Smooth muscle cell (in vitro differentiated cells): ENCODE results near the gene SLIT3. TPM values are rescaled to one million over a fixed set of nuclear protein-coding genes. Genes with fewer than 3 reads are reported as not detected.

Experiments used
- DNase-seq: peaks from one replicate; lab custom pipeline; 2025; ENCODE audit not compliant: unreplicated experiment; lab: John Stamatoyannopoulos, UW
- H2AFZ ChIP-seq: fragments of 200-600 bp; sonication (generic); 2 replicates; pipeline ENCODE4 v1.6.0; 2016; ENCODE audit warnings: antibody characterized with exemption, low read depth, mild to moderate bottlenecking
- H3F3A ChIP-seq: fragments of 200-600 bp; sonication (generic); 2 replicates; pipeline ENCODE4 v1.6.0; 2017; ENCODE audit warnings: antibody characterized with exemption, low read depth
- H3K27ac ChIP-seq: fragments of 200-600 bp; sonication (generic); 2 replicates; pipeline ENCODE4 v1.5.1; 2016; ENCODE audit warnings: low read depth, mild to moderate bottlenecking
- H3K27me3 ChIP-seq: fragments of 200-600 bp; sonication (generic); 2 replicates; pipeline ENCODE4 v1.6.1; 2016; ENCODE audit warnings: low read depth, mild to moderate bottlenecking
- H3K36me3 ChIP-seq: fragments of 200-600 bp; sonication (generic); 2 replicates; pipeline ENCODE4 v1.5.1; 2016; ENCODE audit warnings: low read depth
- H3K4me1 ChIP-seq: fragments of 200-600 bp; sonication (generic); 2 replicates; pipeline ENCODE4 v1.5.1; 2016; ENCODE audit warnings: low read depth
- H3K4me2 ChIP-seq: fragments of 200-600 bp; sonication (generic); 2 replicates; pipeline ENCODE4 v1.6.0; 2016; ENCODE audit warnings: mild to moderate bottlenecking
- H3K4me3 ChIP-seq: fragments of 200-600 bp; sonication (generic); 2 replicates; pipeline ENCODE4 v1.5.1; 2016; ENCODE audit warnings: mild to moderate bottlenecking
- H3K79me2 ChIP-seq: fragments of 200-600 bp; sonication (generic); 2 replicates; pipeline ENCODE4 v1.6.0; 2016; ENCODE audit warnings: low read depth, mild to moderate bottlenecking
- H3K9ac ChIP-seq: fragments of 200-600 bp; sonication (generic); 2 replicates; pipeline ENCODE4 v1.6.0; 2016; ENCODE audit warnings: low read depth
- H3K9me3 ChIP-seq: fragments of 200-600 bp; sonication (generic); replicated peaks from 2 replicates; pipeline ENCODE4 v1.5.1; 2016; ENCODE audit warnings: low read depth
- H4K20me1 ChIP-seq: fragments of 200-600 bp; sonication (generic); 2 replicates; pipeline ENCODE4 v1.6.0; 2016; ENCODE audit warnings: low read depth
- CTCF ChIP-seq: fragments of 200-600 bp; sonication (generic); IDR thresholded peaks from 2 replicates; pipeline ENCODE4 v1.5.1; 2017; ENCODE audit warnings: borderline replicate concordance, mild to moderate bottlenecking, antibody characterized with exemption; ENCODE audit not compliant: insufficient read depth, poor library complexity, severe bottlenecking
- WGBS: methylation state at CpG from one replicate; pipeline ENCODE4 v1.1.7; 2016; ENCODE audit warnings: low lambda C conversion rate; 5-methylcytosine and 5-hydroxymethylcytosine counted together
- polyA plus RNA-seq: library from polyadenylated mRNA; unstranded; fragments of >200 nt; fragmentation: Nextera tagmentation; extraction: Ambion mirVana; gene quantifications from 2 replicates; pipeline ENCODE4 v1.2.1, GENCODE V29; 2016
- total RNA-seq: library from RNA; depleted of rRNA; stranded (reverse); fragments of >200 nt; gene quantifications from 2 replicates; pipeline ENCODE4 v1.2.3, GENCODE V29; 2014

SLIT3 gene
- total and polyA plus RNA-seq, 2 experiments from 2014 or later = 25.4 to 29.5 TPM

DNA sequence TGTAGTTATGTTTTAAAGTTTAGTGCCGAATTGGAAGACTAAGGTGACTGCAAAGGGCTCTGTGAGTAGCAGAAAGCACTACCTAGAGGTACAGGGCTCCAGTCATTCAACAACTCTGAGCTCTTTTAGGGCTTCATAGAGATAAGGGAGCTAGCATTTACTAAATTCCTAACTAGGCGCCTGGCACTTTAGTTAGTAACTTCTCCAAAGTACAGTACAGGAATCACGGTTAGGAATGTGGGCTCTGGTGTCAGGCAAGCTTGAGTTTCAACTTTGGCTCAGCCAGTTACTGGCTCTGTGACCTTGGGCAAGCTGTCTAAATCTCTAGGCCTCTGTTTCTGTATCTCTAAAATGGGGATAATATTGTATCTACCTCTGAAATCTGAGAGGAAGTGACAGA lies 115.3 kb downstream of the SLIT3 start:
- DNase-seq = no peak
- Histone ChIP-seq H3K4me2 (no peak overlapping the region), H3K9me3 (no peaks in the 10 kb centered on the region), H3K4me3 (no peak overlapping the region), H3F3A (peaks cover 3% of the 10 kb centered on the region), H3K4me1 (no peaks in the 10 kb centered on the region), H4K20me1 (no peaks in the 10 kb centered on the region), H3K9ac (no peak overlapping the region), H3K27me3 (no peaks in the 10 kb centered on the region), H3K27ac (no peak overlapping the region), H3K79me2 (no peaks in the 10 kb centered on the region), H3K36me3 (no peaks in the 10 kb centered on the region), H2AFZ (no peak overlapping the region)
- no peak for TF ChIP-seq CTCF
- 47% methylated on average over 3 of the region's 3 CpGs for WGBS

DNA sequence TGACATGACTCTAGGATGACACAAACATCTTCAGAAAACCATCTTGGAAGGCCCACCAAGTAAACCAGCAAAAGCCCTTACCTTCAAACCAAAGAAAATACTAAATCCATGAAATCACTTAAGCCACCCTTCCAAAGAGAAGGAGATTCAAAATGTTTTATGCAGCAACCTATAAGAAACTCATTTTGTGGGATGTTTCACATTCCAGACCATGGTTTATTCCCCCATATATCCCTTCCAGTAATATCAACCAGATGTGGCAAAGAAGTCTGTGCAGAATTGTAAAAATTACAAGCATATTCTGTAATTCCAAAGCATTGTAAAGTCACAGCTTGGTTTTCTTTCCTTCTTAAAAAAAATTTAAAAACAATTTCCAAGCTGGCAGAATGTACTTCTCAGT lies 117.4 kb downstream of the SLIT3 start:
- Histone ChIP-seq H3K36me3 (no peaks in the 10 kb centered on the region), H3K27me3 (no peaks in the 10 kb centered on the region), H3K27ac (no peak overlapping the region), H3K4me2 (no peak overlapping the region), H3K4me1 (no peaks in the 10 kb centered on the region), H3K4me3 (no peak overlapping the region), H3K79me2 (no peaks in the 10 kb centered on the region), H4K20me1 (no peaks in the 10 kb centered on the region), H3K9ac (no peak overlapping the region), H3K9me3 (no peaks in the 10 kb centered on the region), H2AFZ (no peak overlapping the region), H3F3A (peaks cover 3% of the 10 kb centered on the region)
- no peak for DNase-seq
- no peak for TF ChIP-seq CTCF

- WGBS = 94% methylated on average over 4 of the region's 4 CpGs
Observed at GRCh38 chr5:169182797-169183196, 118.1 kb downstream of the SLIT3 start.

More at GRCh38 chr5:169182797-169183196, 118.1 kb downstream of the SLIT3 start:
- Histone ChIP-seq H3K36me3 (no peaks in the 10 kb centered on the region), H3K27me3 (no peaks in the 10 kb centered on the region), H3K4me1 (no peaks in the 10 kb centered on the region), H3F3A (peaks cover 3% of the 10 kb centered on the region), H2AFZ (no peak overlapping the region), H3K9me3 (no peaks in the 10 kb centered on the region), H3K27ac (no peak overlapping the region), H3K4me2 (no peak overlapping the region), H3K4me3 (no peak overlapping the region), H4K20me1 (no peaks in the 10 kb centered on the region), H3K79me2 (no peaks in the 10 kb centered on the region), H3K9ac (no peak overlapping the region)
- DNase-seq = no peak
- no peak for TF ChIP-seq CTCF
